Stomach (tissue), 9 donors: Measurements from ENCODE around the gene BNC2. TPM values are rescaled to one million over a fixed set of nuclear protein-coding genes. Genes with fewer than 3 reads are reported as not detected.

Experiments used
- DNase-seq, 2 donors: peaks; one replicate each; pipeline versions ENCODE4 v3.0.0 to v3.0.0-alpha.2; 2013 to 2019
- H3K27ac ChIP-seq, 5 donors: fragments of 200-600 bp in 4 of 5; sonication (generic) in 4 of 5; one replicate each; pipeline ENCODE4 v1.5.1; 2013 to 2019; ENCODE audit warnings: mild to moderate bottlenecking in 1 of 5, moderate library complexity in 1 of 5
- H3K27me3 ChIP-seq, 3 donors: fragments of 200-600 bp; sonication (generic); one replicate each; pipeline ENCODE4 v1.5.1; 2017 to 2019; ENCODE audit warnings: mixed run types in 1 of 3
- H3K36me3 ChIP-seq, 4 donors: fragments of 200-600 bp; sonication (generic); 1 replicate in 3 of 4; 2 replicates in 1 of 4; pipeline ENCODE4 v1.5.1; 2016 to 2019
- H3K4me1 ChIP-seq, 4 donors: fragments of 200-600 bp; sonication (generic); one replicate each; pipeline ENCODE4 v1.5.1; 2016 to 2019
- H3K4me3 ChIP-seq, 4 donors: fragments of 200-600 bp; sonication (generic) in 3 of 4; one replicate each; pipeline ENCODE4 v1.5.1; 2016 to 2019; ENCODE audit warnings: mild to moderate bottlenecking in 1 of 4
- H3K9me3 ChIP-seq, 4 donors: fragments of 200-600 bp; sonication (generic); one replicate each; pipeline ENCODE4 v1.5.1; 2016 to 2019
- EP300 ChIP-seq: sonication (generic); formaldehyde crosslinking; IDR thresholded peaks from one replicate; pipeline ENCODE4 v1.6.1; 2017; ENCODE audit warnings: antibody characterized with exemption
- POLR2A ChIP-seq, 4 donors: fragments of 450-650 bp; IDR thresholded peaks; one replicate each; pipeline ENCODE4 v1.6.1; 2016; ENCODE audit warnings: antibody characterized with exemption in 4 of 4, control low read depth in 2 of 4, mild to moderate bottlenecking in 1 of 4, moderate library complexity in 1 of 4
- POLR2AphosphoS5 ChIP-seq, 3 donors: sonication (generic); formaldehyde crosslinking; IDR thresholded peaks; one replicate each; pipeline ENCODE4 v1.6.1; 2016; ENCODE audit warnings: antibody characterized with exemption in 3 of 3
- WGBS, 5 donors: extraction: QIAGEN DNeasy Blood & Tissue Kit in 3 of 5; methylation state at CpG; one replicate each; pipeline versions ENCODE4 v1.1.5 to v1.1.7; 2013 to 2018; 5-methylcytosine and 5-hydroxymethylcytosine counted together
- intact Hi-C: fragments of 100-400 bp; cut with DNase I; formaldehyde crosslinking; loops from one replicate; pipeline ENCODE4 v1.15.1; 2023; ENCODE audit warnings: low total_unique reads
- polyA plus RNA-seq, 3 donors: library from polyadenylated mRNA; stranded (reverse); fragments of 200-250 nt; gene quantifications; one replicate each; pipeline ENCODE4 v1.2.3, GENCODE V29; 2013
- total RNA-seq, 5 donors: library from RNA; depleted of rRNA; stranded (reverse); fragments of >200 nt; gene quantifications; one replicate each; pipeline versions ENCODE4 v1.1.0 to v1.2.3, GENCODE V29; 2014 to 2016
- TF ChIP-seq, protein P1 (sequence below), 7 experiments: fragments of 450-650 bp in 4 of 7; fragments of 200-600 bp in 3 of 7; sonication (generic) in 3 of 7; IDR thresholded peaks; one replicate each; pipeline ENCODE4 v1.5.1; 2016 to 2019; ENCODE audit warnings: antibody characterized with exemption in 7 of 7, control low read depth in 2 of 7, mild to moderate bottlenecking in 1 of 7
- donor health status: healthy with polysubstance abuse.
- donor health status: Bipolar disorder and iron deficiency.
- donor health status: healthy.

Gene BNC2
- total and polyA plus RNA-seq, 8 donors: 1.1 to 60.7 (median 7.6) TPM

DNA sequence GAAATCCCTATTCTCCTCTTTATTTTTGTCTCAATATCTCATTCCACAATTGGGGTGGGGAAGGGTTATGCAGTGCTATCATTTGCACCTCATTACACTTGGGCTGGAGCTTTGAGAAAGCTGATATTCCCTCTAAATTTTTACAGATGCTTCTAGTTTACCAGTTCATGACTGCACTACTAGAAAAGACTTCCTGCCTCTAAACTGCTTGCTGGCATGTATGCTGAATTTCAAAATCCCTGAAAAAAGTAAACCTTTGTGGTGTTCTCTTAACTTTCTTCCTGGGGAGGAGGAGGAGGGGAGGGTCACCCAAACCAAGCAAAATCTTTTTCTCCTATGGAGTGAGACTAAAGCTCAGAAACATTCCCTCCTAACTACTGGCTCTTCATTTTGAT lies 45.1 kb downstream of the BNC2 start:
- TF ChIP-seq, protein P1, sequence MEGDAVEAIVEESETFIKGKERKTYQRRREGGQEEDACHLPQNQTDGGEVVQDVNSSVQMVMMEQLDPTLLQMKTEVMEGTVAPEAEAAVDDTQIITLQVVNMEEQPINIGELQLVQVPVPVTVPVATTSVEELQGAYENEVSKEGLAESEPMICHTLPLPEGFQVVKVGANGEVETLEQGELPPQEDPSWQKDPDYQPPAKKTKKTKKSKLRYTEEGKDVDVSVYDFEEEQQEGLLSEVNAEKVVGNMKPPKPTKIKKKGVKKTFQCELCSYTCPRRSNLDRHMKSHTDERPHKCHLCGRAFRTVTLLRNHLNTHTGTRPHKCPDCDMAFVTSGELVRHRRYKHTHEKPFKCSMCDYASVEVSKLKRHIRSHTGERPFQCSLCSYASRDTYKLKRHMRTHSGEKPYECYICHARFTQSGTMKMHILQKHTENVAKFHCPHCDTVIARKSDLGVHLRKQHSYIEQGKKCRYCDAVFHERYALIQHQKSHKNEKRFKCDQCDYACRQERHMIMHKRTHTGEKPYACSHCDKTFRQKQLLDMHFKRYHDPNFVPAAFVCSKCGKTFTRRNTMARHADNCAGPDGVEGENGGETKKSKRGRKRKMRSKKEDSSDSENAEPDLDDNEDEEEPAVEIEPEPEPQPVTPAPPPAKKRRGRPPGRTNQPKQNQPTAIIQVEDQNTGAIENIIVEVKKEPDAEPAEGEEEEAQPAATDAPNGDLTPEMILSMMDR (IDR thresholded peaks at IDR 0.05): no peak
- no peak for TF ChIP-seq POLR2A (IDR thresholded peaks at IDR 0.05)
- TF ChIP-seq EP300: no peak
- TF ChIP-seq POLR2AphosphoS5 (IDR thresholded peaks at IDR 0.05): no peak
- intact Hi-C loops: no loop called here
- no peak for DNase-seq
- Histone ChIP-seq H3K9me3 (no peaks in the 10 kb centered on the region), H3K4me1 (peaks cover 0 to 58% (median 10%) of the 10 kb centered on the region in 4 donors), H3K36me3 (no peaks in the 10 kb centered on the region), H3K4me3 (no peak overlapping the region), H3K27ac (peak overlapping the region in 4 of 5 donors; percentile 25 to 62 (median 50)), H3K27me3 (peaks cover 0 to 3% (median 0%) of the 10 kb centered on the region in 3 donors)

DNA sequence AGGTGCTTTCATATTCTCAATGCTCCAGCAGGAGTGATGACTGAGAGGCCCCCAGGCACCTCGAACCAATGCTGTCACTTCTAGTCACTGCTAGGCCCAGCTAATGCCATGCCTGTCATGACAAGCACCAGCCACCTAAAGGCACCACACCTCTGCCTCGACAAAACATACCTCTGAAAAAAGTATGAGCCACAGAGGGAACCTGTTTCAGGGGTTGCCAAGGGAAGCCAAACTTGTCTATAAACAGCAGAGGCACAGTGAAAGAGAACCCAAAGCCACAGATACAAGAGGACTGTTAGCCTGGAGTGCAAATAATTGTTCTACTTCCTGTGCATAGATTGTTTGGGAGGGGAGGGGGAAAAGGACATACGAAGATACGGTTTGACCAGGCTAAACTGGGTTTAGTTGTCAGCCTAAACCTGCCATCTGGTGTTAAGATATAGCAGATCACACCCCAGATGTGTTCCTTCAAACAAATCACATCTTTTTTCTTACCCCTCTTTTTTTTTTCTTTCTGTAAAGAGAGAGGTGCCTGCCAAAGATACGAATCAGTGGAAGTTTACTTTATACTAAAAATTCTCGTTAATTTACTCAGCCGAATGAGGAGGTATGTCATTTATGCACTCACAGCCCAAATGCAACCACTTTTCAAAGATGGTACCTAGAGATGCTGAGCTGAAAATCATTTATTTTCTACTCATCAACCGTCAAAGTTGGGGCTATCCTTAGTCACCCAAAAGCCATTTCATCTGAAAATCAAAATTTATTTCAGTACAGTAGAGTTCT lies 45.7 kb downstream of the BNC2 start:
- H3K27ac ChIP-seq: peak overlapping the region in 4 of 5 donors; percentile 25 to 62 (median 50)
- TF ChIP-seq, protein P1 (IDR thresholded peaks at IDR 0.05): no peak
- no peak for TF ChIP-seq POLR2A (IDR thresholded peaks at IDR 0.05)
- TF ChIP-seq EP300: no peak
- no peak for TF ChIP-seq POLR2AphosphoS5 (IDR thresholded peaks at IDR 0.05)
- intact Hi-C loops: no loop called here
- peaks cover 0 to 3% (median 0%) of the 10 kb centered on the region in 3 donors for H3K27me3 ChIP-seq
- no peaks in the 10 kb centered on the region for H3K36me3 ChIP-seq
- DNase-seq: peak in 1 of 2 donors; percentile 53
- 25 to 41% (median 26%) methylated on average over 8 of the region's 8 CpGs for WGBS, 5 donors
- H3K9me3 ChIP-seq: no peaks in the 10 kb centered on the region
- H3K4me3 ChIP-seq: no peak overlapping the region
- H3K4me1 ChIP-seq: peaks cover 0 to 60% (median 10%) of the 10 kb centered on the region in 4 donors

DNA sequence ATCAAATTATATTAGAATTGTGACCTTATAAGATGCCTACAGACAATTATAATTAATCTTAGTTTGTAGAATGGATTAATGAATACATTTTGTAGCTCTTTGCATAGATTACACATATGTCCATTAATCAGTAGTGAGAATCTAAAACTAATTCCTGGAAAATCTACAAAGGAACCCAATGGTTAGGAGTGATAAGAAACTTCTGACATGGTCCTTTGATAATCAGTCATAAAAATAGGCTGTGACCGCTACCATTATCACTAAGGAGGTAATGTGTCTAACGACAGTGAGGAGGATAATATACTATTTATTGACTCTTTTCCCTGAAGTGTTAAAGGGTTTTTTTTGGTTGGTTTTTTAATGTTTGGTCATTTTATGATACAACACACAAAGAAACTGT lies 46.6 kb downstream of the BNC2 start:
- TF ChIP-seq EP300 (no peak), POLR2A (IDR thresholded peaks at IDR 0.05) (no peak), POLR2AphosphoS5 (IDR thresholded peaks at IDR 0.05) (no peak)
- TF ChIP-seq, protein P1 (IDR thresholded peaks at IDR 0.05): no peak
- peaks cover 0 to 2% (median 0%) of the 10 kb centered on the region in 3 donors for H3K27me3 ChIP-seq
- DNase-seq: no peak
- H3K9me3 ChIP-seq: no peaks in the 10 kb centered on the region
- no peak overlapping the region for H3K4me3 ChIP-seq
- 57 to 85% (median 67%) methylated on average over 2 of the region's 2 CpGs for WGBS, 5 donors
- H3K27ac ChIP-seq: peak overlapping the region in 3 of 5 donors; percentile 43 to 62 (median 58)
- peaks cover 0 to 52% (median 9%) of the 10 kb centered on the region in 4 donors for H3K4me1 ChIP-seq
- intact Hi-C loops: no loop called here
- no peaks in the 10 kb centered on the region for H3K36me3 ChIP-seq

DNA sequence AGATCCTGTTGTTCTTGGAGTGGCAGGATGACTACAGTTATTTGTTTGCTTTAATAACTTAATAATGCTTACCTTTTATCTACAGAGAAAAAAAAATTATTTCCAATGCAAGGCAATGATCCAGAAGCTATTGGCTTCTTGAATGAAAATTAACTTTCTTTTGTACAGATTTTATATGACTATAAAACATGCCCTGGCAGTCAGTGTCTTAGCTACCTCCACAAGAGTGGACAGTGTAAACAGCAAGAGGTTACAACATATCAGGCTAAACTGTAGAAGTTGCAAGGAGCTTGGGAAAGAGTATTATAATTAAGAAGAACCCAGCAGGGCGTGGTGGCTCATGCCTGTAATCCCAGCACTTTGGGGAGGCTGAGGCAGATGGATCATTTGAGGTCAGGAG lies 49.1 kb downstream of the BNC2 start:
- intact Hi-C loops: no loop called here
- no peak overlapping the region for H3K27ac ChIP-seq

More for the DNA sequence above, 49.1 kb downstream of the BNC2 start:
- TF ChIP-seq POLR2AphosphoS5 (IDR thresholded peaks at IDR 0.05): no peak
- TF ChIP-seq, protein P1 (IDR thresholded peaks at IDR 0.05): no peak
- no peak for TF ChIP-seq EP300
- no peak for TF ChIP-seq POLR2A (IDR thresholded peaks at IDR 0.05)
- Histone ChIP-seq H3K9me3 (no peaks in the 10 kb centered on the region), H3K4me1 (peaks cover 0 to 36% (median 10%) of the 10 kb centered on the region in 4 donors), H3K36me3 (no peaks in the 10 kb centered on the region), H3K27me3 (no peaks in the 10 kb centered on the region), H3K4me3 (no peak overlapping the region)
- 59 to 93% (median 86%) methylated on average over 1 of the region's 1 CpG for WGBS, 5 donors
- DNase-seq: no peak
